ENCODE results near the gene BPIFB4. TPM values are rescaled to one million over a fixed set of nuclear protein-coding genes. Genes with fewer than 3 reads are reported as not detected.

The BPIFB4 gene
- polyA plus RNA-seq, 1 of the 3 experiments (the other 2 are of a cell fraction) = not detected

- Histone ChIP-seq H3K27me3 (ENCODE audit: insufficient read depth) (peaks cover 42% of the 10 kb centered on the region; the same call in 1 of the 2 replicates), H3K9me3 (no peaks in the 10 kb centered on the region), H3K4me3 (ENCODE audit: low read depth in 2 of 2, low read length in 1 of 2) (no peak within 1 kb of the TSS), H2AFZ (ENCODE audit: low read depth) (no peak within 1 kb of the TSS), H3K79me2 (ENCODE audit: insufficient read depth) (no peaks in the 10 kb centered on the region), H3K9ac (no peak within 1 kb of the TSS), H3K9me2 (no peaks in the 10 kb centered on the region), H3K36me3 (replicated peaks in 1 of 2; ENCODE audit: control insufficient read depth in 1 of 2, insufficient read depth in 2 of 2, low read length in 1 of 2) (no peaks in the 10 kb centered on the region), H4K20me1 (ENCODE audit: insufficient read depth) (no peaks in the 10 kb centered on the region), H3K4me1 (ENCODE audit: control insufficient read depth in 1 of 2, insufficient read depth in 2 of 2, low read depth in 1 of 2, low read length in 1 of 2) (no peaks in the 10 kb centered on the region), H3F3A (replicated peaks; ENCODE audit: insufficient read depth) (no peaks in the 10 kb centered on the region), H3K4me2 (no peak within 1 kb of the TSS), H3K27ac (ENCODE audit: low read depth in 2 of 2, low read length in 1 of 2) (no peak within 1 kb of the TSS)
- WGBS (ENCODE audit: low lambda C conversion rate) = 25% methylated on average over 23 of the region's 25 CpGs
- DNase-seq = no peak
- CTCF ChIA-PET = no interaction called here
- POLR2A ChIA-PET = no interaction called here
- TF ChIP-seq TAF1 (IDR thresholded peaks at IDR 0.05; ENCODE audit: borderline replicate concordance, low read depth, low read length) (no peak), ZBTB33 (IDR thresholded peaks at IDR 0.05; ENCODE audit: borderline replicate concordance, low read depth) (no peak), MXI1 (IDR thresholded peaks at IDR 0.05; ENCODE audit: low read depth, low read length) (no peak), TEAD4 (IDR thresholded peaks at IDR 0.05; ENCODE audit: borderline replicate concordance, insufficient read depth) (no peak), FOXM1 (IDR thresholded peaks at IDR 0.05; ENCODE audit: low read depth) (no peak), GABPA (IDR thresholded peaks at IDR 0.05; ENCODE audit: low read depth) (no peak), FOXJ3 (CRISPR knock-in tag; IDR thresholded peaks at IDR 0.05) (no peak), POLR2AphosphoS5 (IDR thresholded peaks at IDR 0.05; ENCODE audit: low read depth, low read length) (no peak), NFIC (IDR thresholded peaks at IDR 0.05; ENCODE audit: borderline replicate concordance) (no peak)
- TF ChIP-seq, protein P1, sequence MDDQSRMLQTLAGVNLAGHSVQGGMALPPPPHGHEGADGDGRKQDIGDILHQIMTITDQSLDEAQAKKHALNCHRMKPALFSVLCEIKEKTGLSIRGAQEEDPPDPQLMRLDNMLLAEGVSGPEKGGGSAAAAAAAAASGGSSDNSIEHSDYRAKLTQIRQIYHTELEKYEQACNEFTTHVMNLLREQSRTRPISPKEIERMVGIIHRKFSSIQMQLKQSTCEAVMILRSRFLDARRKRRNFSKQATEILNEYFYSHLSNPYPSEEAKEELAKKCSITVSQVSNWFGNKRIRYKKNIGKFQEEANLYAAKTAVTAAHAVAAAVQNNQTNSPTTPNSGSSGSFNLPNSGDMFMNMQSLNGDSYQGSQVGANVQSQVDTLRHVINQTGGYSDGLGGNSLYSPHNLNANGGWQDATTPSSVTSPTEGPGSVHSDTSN (IDR thresholded peaks at IDR 0.05) = no peak
Measured at GRCh38 chr20:33053291-33054106, 25.9 kb upstream of the BPIFB4 start, which contains the start of gene BPIFB3. Gene BPIFB3 (plus strand): TSS chr20:33053903. CDS start chr20:33055436, 1,533 bp downstream.

- no peak overlapping the region for H3K4me3 ChIP-seq (ENCODE audit: low read depth in 2 of 2, low read length in 1 of 2)
- H3K27ac ChIP-seq (ENCODE audit: low read depth in 2 of 2, low read length in 1 of 2) = no peak overlapping the region
- H3K4me1 ChIP-seq (ENCODE audit: control insufficient read depth in 1 of 2, insufficient read depth in 2 of 2, low read depth in 1 of 2, low read length in 1 of 2) = no peaks in the 10 kb centered on the region
- H3K9me3 ChIP-seq = no peaks in the 10 kb centered on the region
- no peaks in the 10 kb centered on the region for H3K36me3 ChIP-seq (replicated peaks in 1 of 2; ENCODE audit: control insufficient read depth in 1 of 2, insufficient read depth in 2 of 2, low read length in 1 of 2)
- no peak for DNase-seq
- H2AFZ ChIP-seq (ENCODE audit: low read depth) = no peak overlapping the region
- no peaks in the 10 kb centered on the region for H4K20me1 ChIP-seq (ENCODE audit: insufficient read depth)
- no peaks in the 10 kb centered on the region for H3K79me2 ChIP-seq (ENCODE audit: insufficient read depth)
- no peaks in the 10 kb centered on the region for H3F3A ChIP-seq (replicated peaks; ENCODE audit: insufficient read depth)
- WGBS (ENCODE audit: low lambda C conversion rate) = 24% methylated on average over 7 of the region's 7 CpGs
- no peak overlapping the region for H3K9ac ChIP-seq
- ChIA-PET CTCF (no interaction called here), POLR2A (no interaction called here)
- no peak overlapping the region for H3K4me2 ChIP-seq
- TF ChIP-seq TAF1 (IDR thresholded peaks at IDR 0.05; ENCODE audit: borderline replicate concordance, low read depth, low read length) = no peak
- TF ChIP-seq NRF1 (IDR thresholded peaks at IDR 0.05; ENCODE audit: low read depth, low read length) = no peak
- TF ChIP-seq EP300 (IDR thresholded peaks at IDR 0.05; ENCODE audit: borderline replicate concordance in 1 of 2, low read depth in 1 of 2, low read length in 1 of 2) = no peak
- TF ChIP-seq RFX5 (IDR thresholded peaks at IDR 0.05; ENCODE audit: low read length) = no peak
- TF ChIP-seq FOXM1 (IDR thresholded peaks at IDR 0.05; ENCODE audit: low read depth) = no peak
- TF ChIP-seq FOXJ3 (CRISPR knock-in tag; IDR thresholded peaks at IDR 0.05) = no peak
- TF ChIP-seq, protein P2, sequence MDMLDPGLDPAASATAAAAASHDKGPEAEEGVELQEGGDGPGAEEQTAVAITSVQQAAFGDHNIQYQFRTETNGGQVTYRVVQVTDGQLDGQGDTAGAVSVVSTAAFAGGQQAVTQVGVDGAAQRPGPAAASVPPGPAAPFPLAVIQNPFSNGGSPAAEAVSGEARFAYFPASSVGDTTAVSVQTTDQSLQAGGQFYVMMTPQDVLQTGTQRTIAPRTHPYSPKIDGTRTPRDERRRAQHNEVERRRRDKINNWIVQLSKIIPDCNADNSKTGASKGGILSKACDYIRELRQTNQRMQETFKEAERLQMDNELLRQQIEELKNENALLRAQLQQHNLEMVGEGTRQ (IDR thresholded peaks at IDR 0.05; ENCODE audit: borderline replicate concordance, low read depth, low read length) = no peak
- no peak for TF ChIP-seq YY1 (IDR thresholded peaks at IDR 0.05; ENCODE audit: low read depth)
- TF ChIP-seq, protein P3, sequence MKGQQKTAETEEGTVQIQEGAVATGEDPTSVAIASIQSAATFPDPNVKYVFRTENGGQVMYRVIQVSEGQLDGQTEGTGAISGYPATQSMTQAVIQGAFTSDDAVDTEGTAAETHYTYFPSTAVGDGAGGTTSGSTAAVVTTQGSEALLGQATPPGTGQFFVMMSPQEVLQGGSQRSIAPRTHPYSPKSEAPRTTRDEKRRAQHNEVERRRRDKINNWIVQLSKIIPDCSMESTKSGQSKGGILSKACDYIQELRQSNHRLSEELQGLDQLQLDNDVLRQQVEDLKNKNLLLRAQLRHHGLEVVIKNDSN (IDR thresholded peaks at IDR 0.05; ENCODE audit: borderline replicate concordance, low read depth) = no peak
- no peak for TF ChIP-seq MAX (IDR thresholded peaks at IDR 0.05; ENCODE audit: low read depth)
- peaks cover 42% of the 10 kb centered on the region; the same call in 1 of the 2 replicates for H3K27me3 ChIP-seq (ENCODE audit: insufficient read depth)
- H3K9me2 ChIP-seq = no peaks in the 10 kb centered on the region
Measured at GRCh38 chr20:33054381-33054780, 25.1 kb upstream of the BPIFB4 start.
